NCI-H226 (cell line): ENCODE results near the gene NT5M.
"Not testable (repeated sequence)": the region's sequence is repeated elsewhere in the genome, so short reads cannot be mapped to it uniquely, and the experiment has no call there.

Experiments
- DNase-seq: peaks from one replicate; pipeline ENCODE4 v3.0.0-alpha.2; 2015

NT5M gene

GRCh38 chr17:17377071-17377967 is 74.1 kb downstream of the NT5M start:
- DNase-seq = no peak

GRCh38 chr17:17379197-17379991 is 76.2 kb downstream of the NT5M start:
- DNase-seq = no peak

GRCh38 chr17:17380145-17380925 is 77.2 kb downstream of the NT5M start:
- no peak for DNase-seq

- DNase-seq = no peak
Measured at GRCh38 chr17:17381446-17382064, 78.4 kb downstream of the NT5M start.

- no peak for DNase-seq
Measured at GRCh38 chr17:17382065-17382459, 78.9 kb downstream of the NT5M start.

GRCh38 chr17:17382971-17383370 is 79.8 kb downstream of the NT5M start:
- DNase-seq = no peak

GRCh38 chr17:17383431-17384290 is 80.5 kb downstream of the NT5M start:
- DNase-seq = not testable (repeated sequence)

- no peak for DNase-seq
Measured at GRCh38 chr17:17384291-17384615, 81.1 kb downstream of the NT5M start.

GRCh38 chr17:17384961-17385360 is 81.8 kb downstream of the NT5M start:
- no peak for DNase-seq

GRCh38 chr17:17385491-17385890 is 82.3 kb downstream of the NT5M start:
- DNase-seq = no peak

GRCh38 chr17:17386094-17386800 is 83.1 kb downstream of the NT5M start:
- DNase-seq = no peak

- no peak for DNase-seq
Measured at GRCh38 chr17:17387017-17387497, 83.9 kb downstream of the NT5M start.

- no peak for DNase-seq
Measured at GRCh38 chr17:17387498-17388362, 84.6 kb downstream of the NT5M start.

- DNase-seq = no peak
Measured at GRCh38 chr17:17388657-17389496, 85.7 kb downstream of the NT5M start.

- DNase-seq = no peak
Measured at GRCh38 chr17:17391668-17392370, 88.6 kb downstream of the NT5M start.

- DNase-seq = no peak
Measured at GRCh38 chr17:17393976-17394375, 90.8 kb downstream of the NT5M start.

- DNase-seq = no peak
Measured at GRCh38 chr17:17394494-17394893, 91.3 kb downstream of the NT5M start.

- DNase-seq = no peak
Measured at GRCh38 chr17:17395246-17395802, 92.2 kb downstream of the NT5M start.
